Ureter (tissue), 1 donor: ENCODE results near the gene PIGK. TPM values are rescaled to one million over a fixed set of nuclear protein-coding genes. Genes with fewer than 3 reads are reported as not detected.
"Not testable (repeated sequence)": the region's sequence is repeated elsewhere in the genome, so short reads cannot be mapped to it uniquely, and the experiment has no call there.

Source experiments
- DNase-seq: peaks from one replicate; pipeline ENCODE4 v3.0.0-alpha.2; 2020; ENCODE audit warnings: low spot score
- total RNA-seq: library from RNA; stranded (reverse); gene quantifications from one replicate; pipeline ENCODE4 v1.2.4, GENCODE V29; 2023
- donor health status: DM: yes; HTN: yes; CAD: no.

The PIGK gene
- total RNA-seq, 1 donor from 2014 or later, result 29.5 TPM

GRCh38 chr1:77193951-77194350 lies 25.3 kb downstream of the PIGK start:
- DNase-seq, result no peak

GRCh38 chr1:77188770-77189169 lies 30.5 kb downstream of the PIGK start:
- DNase-seq, result no peak

- not testable (repeated sequence) for DNase-seq
Measured at GRCh38 chr1:77186907-77187306, 32.3 kb downstream of the PIGK start.

GRCh38 chr1:77182083-77182482 lies 37.1 kb downstream of the PIGK start:
- no peak for DNase-seq

GRCh38 chr1:77179632-77180031 lies 39.6 kb downstream of the PIGK start:
- no peak for DNase-seq

- no peak for DNase-seq
Measured at GRCh38 chr1:77175230-77175844, 43.9 kb downstream of the PIGK start.

GRCh38 chr1:77170687-77171086 lies 48.5 kb downstream of the PIGK start:
- DNase-seq, result no peak

GRCh38 chr1:77168358-77168757 lies 50.9 kb downstream of the PIGK start:
- no peak for DNase-seq

- DNase-seq, result no peak
Measured at GRCh38 chr1:77164434-77164944, 54.7 kb downstream of the PIGK start.

GRCh38 chr1:77159706-77160105 lies 59.5 kb downstream of the PIGK start:
- not testable (repeated sequence) for DNase-seq

- DNase-seq, result no peak
Measured at GRCh38 chr1:77156214-77156613, 63.0 kb downstream of the PIGK start.

- DNase-seq, result no peak
Measured at GRCh38 chr1:77146270-77146669, 73.0 kb downstream of the PIGK start.

- no peak for DNase-seq
Measured at GRCh38 chr1:77143529-77144121, 75.6 kb downstream of the PIGK start.

- no peak for DNase-seq
Measured at GRCh38 chr1:77139389-77139788, 79.8 kb downstream of the PIGK start.

GRCh38 chr1:77134359-77134758 lies 84.9 kb downstream of the PIGK start:
- DNase-seq, result no peak

- DNase-seq, result no peak
Measured at GRCh38 chr1:77133731-77134358, 85.4 kb downstream of the PIGK start.

- no peak for DNase-seq
Measured at GRCh38 chr1:77126307-77126706, 92.9 kb downstream of the PIGK start.

- DNase-seq, result no peak
Measured at GRCh38 chr1:77121503-77121902, 97.7 kb downstream of the PIGK start.

GRCh38 chr1:77120950-77121349 lies 98.3 kb downstream of the PIGK start:
- no peak for DNase-seq

- DNase-seq, result no peak
Measured at GRCh38 chr1:77118712-77119111, 100.5 kb downstream of the PIGK start.

GRCh38 chr1:77104672-77105071 lies 114.6 kb downstream of the PIGK start:
- DNase-seq, result no peak

GRCh38 chr1:77103486-77103885 lies 115.7 kb downstream of the PIGK start:
- DNase-seq, result no peak

- DNase-seq, result no peak
Measured at GRCh38 chr1:77100875-77101274, 118.4 kb downstream of the PIGK start.
